Stimulated activated CD8-positive, alpha-beta memory T cell treated with anti-CD3 and anti-CD28 coated beads, Interleukin-7, amount 100 ng/mL, for 48 hours (primary cell): ENCODE results near the gene CAMTA2.
A peak's percentile ranks its signal among the peaks of the same experiment; 100 is the strongest.

Experiments
- DNase-seq, 2 donors: peaks; one replicate each; pipeline ENCODE4 v3.0.0-alpha.2; 2020; ENCODE audit warnings: low read depth in 1 of 2; ENCODE audit errors: extremely low read depth in 1 of 2

CAMTA2 gene

GRCh38 chr17:4999430-5000093 lies 12.1 kb upstream of the CAMTA2 start:
- no peak for DNase-seq

GRCh38 chr17:4998732-4999429 lies 11.4 kb upstream of the CAMTA2 start:
- DNase-seq, result no peak

GRCh38 chr17:4998027-4998731 lies 10.7 kb upstream of the CAMTA2 start:
- DNase-seq, result no peak

GRCh38 chr17:4997302-4998026 lies 10.0 kb upstream of the CAMTA2 start, which contains the start of the genes INCA1 and KIF1C:
TSS of gene INCA1 (minus strand) at chr17:4997522. CDS start at chr17:4994437, 3,085 bp downstream.
TSS of gene KIF1C (plus strand) at chr17:4997950. CDS start at chr17:5000247, 2,297 bp downstream.
- DNase-seq, result peak; percentile 73 to 74

GRCh38 chr17:4994081-4994595 lies 6.7 kb upstream of the CAMTA2 start:
- no peak for DNase-seq

GRCh38 chr17:4987767-4988567 lies 492 bp upstream of the CAMTA2 start:
- no peak for DNase-seq

- DNase-seq, result no peak
These were observed 1.1 kb downstream of the CAMTA2 start for GRCh38 chr17:4986403-4986802.

GRCh38 chr17:4982305-4982704 lies 5.2 kb downstream of the CAMTA2 start:
- no peak for DNase-seq

GRCh38 chr17:4980644-4981216 lies 6.7 kb downstream of the CAMTA2 start:
- DNase-seq, result no peak

- no peak for DNase-seq
These were observed 8.7 kb downstream of the CAMTA2 start for GRCh38 chr17:4978726-4979125.

GRCh38 chr17:4974115-4974670 lies 13.3 kb downstream of the CAMTA2 start:
- no peak for DNase-seq

GRCh38 chr17:4973256-4974114 lies 14.0 kb downstream of the CAMTA2 start:
- DNase-seq, result no peak

- DNase-seq, result no peak
These were observed 14.7 kb downstream of the CAMTA2 start for GRCh38 chr17:4972752-4973151.

GRCh38 chr17:4972322-4972721 lies 15.2 kb downstream of the CAMTA2 start:
- no peak for DNase-seq

GRCh38 chr17:4971826-4972225 lies 15.6 kb downstream of the CAMTA2 start:
- no peak for DNase-seq

- no peak for DNase-seq
These were observed 17.2 kb downstream of the CAMTA2 start for GRCh38 chr17:4970273-4970672.

- peak in 1 of 2 donors; percentile 43 for DNase-seq
These were observed 17.8 kb downstream of the CAMTA2 start for GRCh38 chr17:4969551-4970173.

GRCh38 chr17:4969047-4969550 lies 18.4 kb downstream of the CAMTA2 start:
- peak; percentile 37 to 52 for DNase-seq
